Ascending aorta (tissue), 2 donors: ENCODE measurements around the gene GAPDH. TPM values are rescaled to one million over a fixed set of nuclear protein-coding genes. Genes with fewer than 3 reads are reported as not detected.

ENCODE experiments used
- DNase-seq, 2 donors: peaks; one replicate each; pipeline ENCODE4 v3.0.0-alpha.2; 2019; ENCODE audit warnings: low spot score in 2 of 2
- H3K27ac ChIP-seq, 2 donors: fragments of 200-600 bp; sonication (generic); one replicate each; pipeline ENCODE4 v1.5.1; 2016 to 2017; ENCODE audit warnings: mild to moderate bottlenecking in 1 of 2
- H3K27me3 ChIP-seq: fragments of 200-600 bp; sonication (generic); one replicate; pipeline ENCODE4 v1.5.1; 2017
- H3K36me3 ChIP-seq, 2 donors: fragments of 200-600 bp; sonication (generic); one replicate each; pipeline ENCODE4 v1.5.1; 2016
- H3K4me1 ChIP-seq, 2 donors: fragments of 200-600 bp; sonication (generic); one replicate each; pipeline ENCODE4 v1.5.1; 2016 to 2017; ENCODE audit warnings: mild to moderate bottlenecking in 1 of 2
- H3K4me3 ChIP-seq, 2 donors: fragments of 200-600 bp; sonication (generic); one replicate each; pipeline ENCODE4 v1.5.1; 2016 to 2017; ENCODE audit warnings: mild to moderate bottlenecking in 1 of 2
- H3K9me3 ChIP-seq, 2 donors: fragments of 200-600 bp; sonication (generic); one replicate each; pipeline ENCODE4 v1.5.1; 2016
- intact Hi-C: fragments of 100-400 bp; cut with DNase I; formaldehyde crosslinking; loops from one replicate; pipeline ENCODE4 v1.15.1; 2023
- total RNA-seq: library from RNA; depleted of rRNA; stranded (reverse); fragments of >200 nt; gene quantifications from one replicate; pipeline ENCODE4 v1.1.0, GENCODE V29; 2016
- TF ChIP-seq, protein P1 (sequence below), 3 experiments: fragments of 200-600 bp in 2 of 3; fragments of 450-650 bp in 1 of 3; sonication (generic) in 2 of 3; IDR thresholded peaks; one replicate each; pipeline ENCODE4 v1.5.1; 2016 to 2019; ENCODE audit warnings: antibody characterized with exemption in 3 of 3, mild to moderate bottlenecking in 1 of 3, moderate library complexity in 1 of 3

The GAPDH gene
- total RNA-seq, 1 donor from 2014 or later = 3,445 TPM

DNA sequence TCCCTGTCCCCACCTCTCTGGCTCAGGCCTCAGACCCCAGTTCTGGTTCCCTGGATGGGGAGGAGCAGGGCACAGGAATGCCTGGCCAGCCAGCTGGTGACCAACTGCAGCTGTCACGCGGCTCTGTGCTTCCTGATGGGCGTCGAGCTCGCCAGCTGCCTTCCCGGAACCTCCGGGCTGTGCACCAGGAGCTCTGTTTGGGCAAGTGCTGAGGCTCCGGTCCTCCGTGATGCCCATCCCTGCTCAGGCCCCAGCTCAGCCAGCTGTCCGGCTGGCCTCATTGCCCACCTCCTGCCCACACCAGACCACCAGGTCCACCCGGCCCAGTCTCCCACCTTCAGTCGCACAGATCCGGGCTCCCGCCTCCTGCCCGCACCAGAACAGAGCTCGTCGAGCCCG lies 16.7 kb downstream of the GAPDH start:
- peak; percentile 65 to 93 for DNase-seq
- H3K27ac ChIP-seq = peak overlapping the region; percentile 98 to 99
- TF ChIP-seq, protein P1, sequence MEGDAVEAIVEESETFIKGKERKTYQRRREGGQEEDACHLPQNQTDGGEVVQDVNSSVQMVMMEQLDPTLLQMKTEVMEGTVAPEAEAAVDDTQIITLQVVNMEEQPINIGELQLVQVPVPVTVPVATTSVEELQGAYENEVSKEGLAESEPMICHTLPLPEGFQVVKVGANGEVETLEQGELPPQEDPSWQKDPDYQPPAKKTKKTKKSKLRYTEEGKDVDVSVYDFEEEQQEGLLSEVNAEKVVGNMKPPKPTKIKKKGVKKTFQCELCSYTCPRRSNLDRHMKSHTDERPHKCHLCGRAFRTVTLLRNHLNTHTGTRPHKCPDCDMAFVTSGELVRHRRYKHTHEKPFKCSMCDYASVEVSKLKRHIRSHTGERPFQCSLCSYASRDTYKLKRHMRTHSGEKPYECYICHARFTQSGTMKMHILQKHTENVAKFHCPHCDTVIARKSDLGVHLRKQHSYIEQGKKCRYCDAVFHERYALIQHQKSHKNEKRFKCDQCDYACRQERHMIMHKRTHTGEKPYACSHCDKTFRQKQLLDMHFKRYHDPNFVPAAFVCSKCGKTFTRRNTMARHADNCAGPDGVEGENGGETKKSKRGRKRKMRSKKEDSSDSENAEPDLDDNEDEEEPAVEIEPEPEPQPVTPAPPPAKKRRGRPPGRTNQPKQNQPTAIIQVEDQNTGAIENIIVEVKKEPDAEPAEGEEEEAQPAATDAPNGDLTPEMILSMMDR (IDR thresholded peaks at IDR 0.05) = no peak
- intact Hi-C loops = loop anchor here (1.0 to 5.0 kb wide), 5 partner anchors 11 to 334 kb away; partner anchors contain the start of genes ING4 and PTMS
- H3K36me3 ChIP-seq = peaks cover 30 to 34% of the 10 kb centered on the region in 2 donors
- H3K9me3 ChIP-seq = no peaks in the 10 kb centered on the region
- H3K4me1 ChIP-seq = peaks cover 20 to 55% of the 10 kb centered on the region in 2 donors
- H3K4me3 ChIP-seq = peak overlapping the region; percentile 70 to 82
- no peaks in the 10 kb centered on the region for H3K27me3 ChIP-seq

DNA sequence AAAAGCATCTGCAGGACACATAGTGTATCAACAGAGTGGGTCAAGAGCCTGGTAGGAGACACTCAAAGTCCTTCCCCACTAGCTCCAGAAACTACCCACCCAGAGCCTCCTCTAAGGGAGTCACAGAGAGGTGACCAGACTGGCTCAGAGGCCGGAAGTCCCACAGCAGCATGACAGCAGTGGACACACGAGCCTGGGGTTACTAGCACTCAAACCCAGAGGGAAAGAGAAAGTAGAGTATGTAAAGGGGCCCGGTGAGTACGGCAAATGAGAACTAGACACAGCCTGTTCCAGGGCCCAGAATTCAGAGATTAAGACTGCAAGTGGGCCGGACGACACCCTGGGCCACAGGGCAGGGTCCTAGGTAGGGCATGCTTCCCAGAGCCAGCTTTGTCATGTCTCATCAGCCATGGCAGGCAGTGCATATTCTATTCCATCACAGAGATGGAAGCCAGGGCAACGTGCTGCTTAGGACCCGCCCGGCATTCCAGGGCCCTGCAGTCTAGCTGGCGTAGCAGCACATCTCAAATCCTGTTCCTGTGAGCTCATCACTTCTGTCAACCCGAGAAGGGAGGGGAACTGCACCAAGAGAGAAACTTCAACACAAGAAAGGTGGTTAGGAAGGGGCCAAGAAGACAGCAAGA lies 17.3 kb downstream of the GAPDH start:
- peak overlapping the region; percentile 70 to 82 for H3K4me3 ChIP-seq
- peak in 1 of 2 donors; percentile 82 for DNase-seq

DNA sequence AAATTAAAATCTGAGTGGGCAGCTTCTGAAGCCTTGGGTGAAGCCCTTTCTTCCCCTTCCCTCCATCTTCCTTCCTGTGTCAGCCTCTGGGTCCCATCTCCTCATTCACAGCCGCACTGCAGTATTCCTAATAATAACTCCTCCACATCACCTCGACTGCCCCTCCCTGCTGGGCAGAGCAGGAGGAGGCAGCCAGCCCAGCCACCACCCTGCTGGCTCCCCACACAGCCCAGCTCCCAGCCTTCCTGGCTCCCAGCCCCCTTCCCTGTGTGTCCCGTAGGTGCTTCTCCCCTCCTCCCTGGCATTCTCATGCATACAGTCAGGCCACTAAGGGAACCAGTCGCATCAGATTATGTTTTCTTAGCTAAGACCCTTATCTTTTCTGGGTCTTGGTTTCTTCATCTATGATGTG lies 17.8 kb downstream of the GAPDH start:
- Histone ChIP-seq H3K4me3 (peak overlapping the region; percentile 70 to 82), H3K4me1 (peaks cover 20 to 59% of the 10 kb centered on the region in 2 donors)

More for the DNA sequence above, 17.3 kb downstream of the GAPDH start:
- H3K27me3 ChIP-seq = no peaks in the 10 kb centered on the region
- H3K36me3 ChIP-seq = peaks cover 28 to 29% of the 10 kb centered on the region in 2 donors
- peaks cover 20 to 59% of the 10 kb centered on the region in 2 donors for H3K4me1 ChIP-seq
- H3K9me3 ChIP-seq = no peaks in the 10 kb centered on the region
- peak overlapping the region; percentile 98 to 99 for H3K27ac ChIP-seq
- TF ChIP-seq, protein P1 (IDR thresholded peaks at IDR 0.05) = no peak
- intact Hi-C loops = loop anchor here (1.0 to 5.0 kb wide), 6 partner anchors 11 to 334 kb away; partner anchors contain the start of genes ING4 and PTMS

GRCh38 chr12:6553051-6553868 lies 18.9 kb downstream of the GAPDH start:
- peak in 1 of 2 donors; percentile 88 for DNase-seq
- H3K4me1 ChIP-seq = peaks cover 20 to 58% of the 10 kb centered on the region in 2 donors
- TF ChIP-seq, protein P1 (IDR thresholded peaks at IDR 0.05) = no peak
- peak overlapping the region; percentile 70 to 82 for H3K4me3 ChIP-seq
- intact Hi-C loops = loop anchor here (5.0 kb wide), 4 partner anchors 109 to 336 kb away; partner anchors contain the start of genes ING4 and PTMS
- no peaks in the 10 kb centered on the region for H3K27me3 ChIP-seq
- no peaks in the 10 kb centered on the region for H3K9me3 ChIP-seq
- peaks cover 11 to 12% of the 10 kb centered on the region in 2 donors for H3K36me3 ChIP-seq
- peak overlapping the region; percentile 98 to 99 for H3K27ac ChIP-seq

More for the DNA sequence above, 17.8 kb downstream of the GAPDH start:
- TF ChIP-seq, protein P1 (IDR thresholded peaks at IDR 0.05) = no peak
- Histone ChIP-seq H3K9me3 (no peaks in the 10 kb centered on the region), H3K27ac (peak overlapping the region; percentile 98 to 99), H3K27me3 (no peaks in the 10 kb centered on the region), H3K36me3 (peaks cover 22 to 23% of the 10 kb centered on the region in 2 donors)
- intact Hi-C loops = loop anchor here (1.0 to 5.0 kb wide), 5 partner anchors 17 to 335 kb away; partner anchors contain the start of genes ING4 and PTMS
- peak in 1 of 2 donors; percentile 89 for DNase-seq

- H3K36me3 ChIP-seq = peaks cover 9 to 11% of the 10 kb centered on the region in 2 donors
- H3K27ac ChIP-seq = peak overlapping the region; percentile 98 to 99
- peaks cover 20 to 55% of the 10 kb centered on the region in 2 donors for H3K4me1 ChIP-seq
- TF ChIP-seq, protein P1 (IDR thresholded peaks at IDR 0.05) = peak; percentile 19 to 63 (median 53)
- H3K9me3 ChIP-seq = no peaks in the 10 kb centered on the region
- DNase-seq = peak in 1 of 2 donors; percentile 90
- no peaks in the 10 kb centered on the region for H3K27me3 ChIP-seq
- peak overlapping the region; percentile 70 to 82 for H3K4me3 ChIP-seq
- intact Hi-C loops = loop anchor here (5.0 kb wide), 4 partner anchors 108 to 337 kb away; partner anchors contain the start of genes ING4 and PTMS
Observed at GRCh38 chr12:6554168-6555017, 20.1 kb downstream of the GAPDH start.
